Measurements from ENCODE around the gene FAAP20.

Gene FAAP20

GRCh38 chr1:2210084-2210653, 15.6 kb upstream of the FAAP20 start:
- no peak for DNase-seq (ENCODE audit: low read depth)

GRCh38 chr1:2209400-2210083, 15.0 kb upstream of the FAAP20 start:
- no peak for DNase-seq (ENCODE audit: low read depth)

- DNase-seq (ENCODE audit: low read depth) = no peak
Measured at GRCh38 chr1:2208309-2209239, 14.0 kb upstream of the FAAP20 start.

GRCh38 chr1:2206813-2207487, 12.4 kb upstream of the FAAP20 start:
- DNase-seq (ENCODE audit: low read depth) = no peak

- DNase-seq (ENCODE audit: low read depth) = peak; percentile 93
Measured at GRCh38 chr1:2205191-2205952, 10.8 kb upstream of the FAAP20 start.

GRCh38 chr1:2204415-2205190, 10.0 kb upstream of the FAAP20 start:
- DNase-seq (ENCODE audit: low read depth) = peak; percentile 80

GRCh38 chr1:2203671-2204414, 9.3 kb upstream of the FAAP20 start:
- no peak for DNase-seq (ENCODE audit: low read depth)

- no peak for DNase-seq (ENCODE audit: low read depth)
Measured at GRCh38 chr1:2202843-2203601, 8.4 kb upstream of the FAAP20 start.

- DNase-seq (ENCODE audit: low read depth) = no peak
Measured at GRCh38 chr1:2202008-2202575, 7.5 kb upstream of the FAAP20 start.

- no peak for DNase-seq (ENCODE audit: low read depth)
Measured at GRCh38 chr1:2201062-2201461, 6.5 kb upstream of the FAAP20 start.

GRCh38 chr1:2200308-2200943, 5.9 kb upstream of the FAAP20 start:
- no peak for DNase-seq (ENCODE audit: low read depth)

GRCh38 chr1:2199042-2199810, 4.7 kb upstream of the FAAP20 start:
- DNase-seq (ENCODE audit: low read depth) = peak; percentile 96

- DNase-seq (ENCODE audit: low read depth) = no peak
Measured at GRCh38 chr1:2198571-2198970, 4.0 kb upstream of the FAAP20 start.

GRCh38 chr1:2197707-2198165, 3.2 kb upstream of the FAAP20 start:
- DNase-seq (ENCODE audit: low read depth) = no peak

- DNase-seq (ENCODE audit: low read depth) = no peak
Measured at GRCh38 chr1:2196901-2197638, 2.5 kb upstream of the FAAP20 start.

GRCh38 chr1:2195785-2196184, 1.2 kb upstream of the FAAP20 start:
- no peak for DNase-seq (ENCODE audit: low read depth)
